ENCODE measurements around the gene ZFYVE26.

- TF ChIP-seq CTCF (IDR thresholded peaks at IDR 0.05) (no peak), POLR2A (IDR thresholded peaks at IDR 0.05) (no peak)
Observed at GRCh38 chr14:67806246-67806645, 10.1 kb downstream of the ZFYVE26 start.
